A673 (cell line): ENCODE results near the gene SDK1.

ENCODE experiments used
- EZH2 ChIP-seq: fragments of 200-600 bp; sonication (generic); IDR thresholded peaks from 2 replicates; pipeline ENCODE4 v1.6.1; 2017; ENCODE audit warnings: borderline replicate concordance, low read depth, mild to moderate bottlenecking, mixed read lengths, antibody characterized with exemption, low read length; ENCODE audit not compliant: poor library complexity, severe bottlenecking
- TF ChIP-seq, protein P1 (sequence below): fragments of 300-800, 200-600 bp; sonication (generic); conservative IDR thresholded peaks from 2 replicates; pipeline ENCODE4 v1.5.1; 2017; ENCODE audit warnings: low read depth, mild to moderate bottlenecking, antibody characterized with exemption, low read length, moderate library complexity, mixed read lengths

DNA sequence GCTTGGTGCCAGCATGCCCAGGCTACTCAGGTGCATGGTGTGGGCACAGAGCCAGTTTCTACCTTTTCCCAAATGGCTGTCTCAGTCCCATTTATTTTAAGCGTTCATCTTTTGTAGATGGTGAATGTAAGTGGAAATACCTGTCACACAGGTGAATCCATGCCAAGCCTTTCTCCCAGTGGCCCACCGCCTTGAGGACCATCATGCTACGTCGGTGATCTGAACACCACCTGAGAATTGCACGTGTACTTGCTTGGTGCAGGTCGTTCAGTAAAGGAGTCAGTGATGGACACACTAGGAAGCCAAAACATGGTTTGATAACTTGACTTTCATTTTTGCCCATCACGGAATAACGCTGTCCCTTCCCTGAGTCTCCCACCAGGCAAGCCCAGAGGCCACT lies 714.3 kb downstream of the SDK1 start:
- TF ChIP-seq, protein P1, sequence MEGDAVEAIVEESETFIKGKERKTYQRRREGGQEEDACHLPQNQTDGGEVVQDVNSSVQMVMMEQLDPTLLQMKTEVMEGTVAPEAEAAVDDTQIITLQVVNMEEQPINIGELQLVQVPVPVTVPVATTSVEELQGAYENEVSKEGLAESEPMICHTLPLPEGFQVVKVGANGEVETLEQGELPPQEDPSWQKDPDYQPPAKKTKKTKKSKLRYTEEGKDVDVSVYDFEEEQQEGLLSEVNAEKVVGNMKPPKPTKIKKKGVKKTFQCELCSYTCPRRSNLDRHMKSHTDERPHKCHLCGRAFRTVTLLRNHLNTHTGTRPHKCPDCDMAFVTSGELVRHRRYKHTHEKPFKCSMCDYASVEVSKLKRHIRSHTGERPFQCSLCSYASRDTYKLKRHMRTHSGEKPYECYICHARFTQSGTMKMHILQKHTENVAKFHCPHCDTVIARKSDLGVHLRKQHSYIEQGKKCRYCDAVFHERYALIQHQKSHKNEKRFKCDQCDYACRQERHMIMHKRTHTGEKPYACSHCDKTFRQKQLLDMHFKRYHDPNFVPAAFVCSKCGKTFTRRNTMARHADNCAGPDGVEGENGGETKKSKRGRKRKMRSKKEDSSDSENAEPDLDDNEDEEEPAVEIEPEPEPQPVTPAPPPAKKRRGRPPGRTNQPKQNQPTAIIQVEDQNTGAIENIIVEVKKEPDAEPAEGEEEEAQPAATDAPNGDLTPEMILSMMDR, result no peak
- TF ChIP-seq EZH2, result no peak
